HG02852 (cell line): Measurements from ENCODE around the gene DPYSL3.
"Not testable (repeated sequence)": the region's sequence is repeated elsewhere in the genome, so short reads cannot be mapped to it uniquely, and the experiment has no call there.

ENCODE experiments used
- ATAC-seq: cut with Tn5 transposase; IDR thresholded peaks from one replicate; pipeline ENCODE4 v1.9.1; 2021; ENCODE audit warnings: mild to moderate bottlenecking, moderate library complexity; ENCODE audit not compliant: unreplicated experiment

Gene DPYSL3

DNA sequence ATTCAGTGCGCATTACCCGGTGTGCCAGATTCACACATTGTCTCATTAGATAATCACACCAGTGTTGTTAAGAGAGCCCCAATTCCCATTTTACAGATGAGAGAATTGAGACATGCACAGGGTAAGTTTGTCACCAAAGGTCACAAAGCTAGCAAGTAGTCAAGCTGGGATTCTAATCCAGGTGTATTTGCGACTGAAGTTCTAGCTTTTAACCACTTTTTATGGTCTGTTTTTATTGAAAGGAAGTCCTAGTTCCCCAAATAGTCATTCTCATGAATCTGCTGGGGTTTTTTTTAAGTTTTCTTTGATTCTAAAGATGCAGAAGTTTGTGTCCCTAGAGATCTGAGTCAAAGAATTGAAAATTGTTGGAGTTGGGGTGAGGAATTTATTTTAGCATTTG, 136.5 kb downstream of the DPYSL3 start:
- ATAC-seq: no peak

DNA sequence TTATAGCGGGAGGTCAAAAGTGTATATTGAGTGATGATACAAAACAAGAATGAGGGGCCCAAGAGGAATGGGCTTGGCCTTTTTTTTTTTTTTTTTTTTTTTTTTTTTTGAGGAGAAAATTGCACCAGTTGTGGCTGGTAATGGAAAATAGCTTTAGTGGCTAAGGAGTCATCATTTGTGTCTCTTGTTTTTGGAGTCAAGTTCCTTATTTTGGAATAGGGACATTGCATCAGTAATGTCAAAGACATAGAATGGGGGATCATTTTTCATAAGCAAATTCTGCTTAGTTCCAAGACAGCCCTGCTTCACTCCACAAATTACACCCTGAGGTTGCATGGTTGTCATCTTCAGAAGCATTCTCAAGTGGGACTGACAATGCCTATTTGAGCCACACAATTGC, 137.7 kb downstream of the DPYSL3 start:
- ATAC-seq: no peak

DNA sequence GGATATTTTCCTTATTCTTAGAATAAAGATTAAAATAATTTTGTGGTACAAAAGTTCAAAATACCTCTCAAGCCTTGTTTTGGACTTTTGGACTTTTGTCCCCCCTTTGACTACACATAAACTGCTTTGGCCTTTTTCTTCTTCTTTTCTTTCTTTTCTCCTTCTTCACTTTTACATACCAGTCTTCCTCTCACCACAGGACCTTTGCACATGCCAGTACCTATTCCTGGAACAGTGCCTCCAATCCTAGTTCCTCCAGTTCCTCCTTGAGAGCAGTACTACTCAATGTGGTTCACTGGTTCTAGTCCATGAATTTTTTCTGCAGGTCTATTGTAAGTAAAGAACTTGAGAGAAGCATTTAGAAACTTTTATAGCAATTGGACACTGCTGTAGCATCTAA, 138.6 kb downstream of the DPYSL3 start:
- no peak for ATAC-seq

DNA sequence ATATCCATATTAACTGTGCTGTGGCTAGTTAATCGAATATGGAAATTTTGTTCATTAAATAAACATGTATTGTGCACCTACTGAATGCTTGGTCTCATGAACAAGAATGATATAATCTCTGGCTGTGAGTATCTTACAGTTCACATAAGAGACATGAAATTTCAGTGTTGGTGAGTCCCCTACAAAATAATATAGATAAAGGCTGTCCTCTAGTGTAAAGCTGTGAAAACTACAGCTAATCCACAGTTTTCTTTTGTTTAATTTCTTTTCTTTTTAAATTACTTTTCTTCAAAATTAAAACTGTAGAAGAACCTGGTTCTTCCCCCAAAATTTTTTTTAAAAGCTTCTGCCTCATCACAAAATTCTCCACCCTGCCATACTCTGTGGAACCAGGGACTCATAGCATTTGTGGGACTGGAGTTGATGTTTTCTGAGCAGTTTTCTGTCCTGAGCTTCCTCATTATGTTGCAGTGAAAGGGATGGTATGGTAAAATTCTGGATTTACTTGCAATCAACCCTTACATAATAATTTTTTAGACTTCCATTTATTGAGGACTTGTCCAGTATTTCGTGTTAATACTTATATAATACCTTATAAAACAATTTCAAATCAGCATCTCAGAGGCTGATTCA, 140.0 kb downstream of the DPYSL3 start:
- ATAC-seq: no peak

DNA sequence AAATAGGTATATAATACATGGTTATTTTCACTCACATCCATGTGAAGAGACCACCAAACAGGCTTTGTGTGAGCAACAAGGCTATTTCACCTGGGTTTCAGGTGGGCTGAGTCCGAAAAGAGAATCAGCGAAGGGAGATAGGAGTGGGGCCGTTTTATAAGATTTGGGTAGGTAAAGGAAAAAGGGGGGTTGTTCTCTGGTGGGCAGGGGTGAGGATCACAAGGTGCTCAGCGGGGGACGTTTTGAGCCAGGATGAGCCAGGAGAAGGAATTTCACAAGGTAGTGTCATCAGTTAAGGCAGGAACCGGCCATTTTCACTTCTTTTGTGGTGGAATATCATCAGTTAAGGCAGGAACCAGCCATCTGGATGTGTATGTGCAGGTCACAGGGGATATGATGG, 142.5 kb downstream of the DPYSL3 start:
- not testable (repeated sequence) for ATAC-seq

DNA sequence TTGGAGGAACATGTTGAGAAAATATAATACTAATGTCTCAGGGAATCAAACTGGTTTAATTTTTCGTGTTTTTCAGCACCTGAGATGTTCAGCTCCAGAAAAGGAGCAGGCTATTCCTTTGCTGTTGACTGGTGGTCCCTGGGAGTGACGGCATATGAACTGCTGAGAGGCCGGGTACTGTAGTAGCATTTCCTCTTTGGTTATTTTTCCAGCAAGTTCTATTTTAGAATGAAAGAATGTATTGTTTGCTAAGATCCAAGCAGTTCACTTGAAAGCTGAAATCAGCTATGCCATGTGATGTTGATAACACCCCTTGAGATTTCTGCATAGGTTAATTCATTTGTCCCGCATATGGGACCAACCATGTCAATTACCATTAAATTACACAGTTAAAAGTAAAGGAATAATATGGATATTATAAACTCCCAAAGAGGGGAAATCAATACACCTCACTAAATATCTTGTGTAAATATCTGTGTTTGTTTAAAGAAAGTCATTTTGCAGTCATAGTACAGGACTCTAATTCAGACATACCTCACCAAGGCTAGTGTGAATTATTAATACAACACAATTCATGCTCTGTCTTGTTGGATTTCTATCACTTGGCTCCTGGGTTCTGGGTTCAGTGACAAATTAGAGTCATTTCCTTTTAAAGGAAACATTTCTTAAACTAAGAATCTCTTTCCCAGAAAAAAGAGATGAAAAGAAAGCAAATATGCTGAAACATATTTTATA, 148.3 kb downstream of the DPYSL3 start:
- ATAC-seq: no peak

DNA sequence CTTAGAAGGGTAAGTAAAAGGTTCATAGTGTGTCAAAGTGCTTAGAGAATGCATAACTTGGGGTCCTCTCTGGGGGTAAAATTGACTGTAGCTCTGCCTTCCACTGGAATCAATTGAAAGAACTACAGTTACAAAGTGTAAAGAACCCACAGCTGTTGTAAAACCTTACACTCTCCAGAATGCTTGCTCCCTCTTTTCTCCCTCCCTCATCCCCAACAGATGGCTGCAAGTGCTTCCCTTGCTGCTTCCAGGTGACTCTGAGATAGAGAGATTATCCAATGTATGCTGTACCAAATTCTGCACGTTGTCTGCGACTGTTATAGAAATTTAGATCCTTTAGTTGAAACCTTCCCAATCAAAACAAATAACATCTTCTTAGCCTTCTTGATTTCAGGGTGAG, 149.1 kb downstream of the DPYSL3 start:
- ATAC-seq: no peak

DNA sequence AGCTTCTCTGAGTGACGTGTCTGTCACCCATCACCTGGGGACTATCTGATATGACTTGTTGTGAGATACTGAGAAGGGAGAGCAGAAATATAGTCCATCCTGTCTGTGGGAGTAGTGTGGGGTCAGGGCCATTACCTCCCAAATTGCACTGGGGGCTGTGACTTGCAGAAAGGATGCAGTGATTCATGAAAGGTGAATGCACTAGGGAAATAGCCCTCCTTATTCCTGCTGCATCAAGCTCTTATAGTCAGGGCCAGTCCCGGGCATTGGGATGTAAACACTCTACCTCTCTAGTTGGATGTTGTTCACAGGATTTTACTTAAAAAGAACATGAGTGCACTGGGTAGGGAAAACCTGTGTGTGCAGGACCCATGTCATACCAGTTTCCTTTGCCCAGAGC, 150.3 kb downstream of the DPYSL3 start:
- ATAC-seq: no peak

DNA sequence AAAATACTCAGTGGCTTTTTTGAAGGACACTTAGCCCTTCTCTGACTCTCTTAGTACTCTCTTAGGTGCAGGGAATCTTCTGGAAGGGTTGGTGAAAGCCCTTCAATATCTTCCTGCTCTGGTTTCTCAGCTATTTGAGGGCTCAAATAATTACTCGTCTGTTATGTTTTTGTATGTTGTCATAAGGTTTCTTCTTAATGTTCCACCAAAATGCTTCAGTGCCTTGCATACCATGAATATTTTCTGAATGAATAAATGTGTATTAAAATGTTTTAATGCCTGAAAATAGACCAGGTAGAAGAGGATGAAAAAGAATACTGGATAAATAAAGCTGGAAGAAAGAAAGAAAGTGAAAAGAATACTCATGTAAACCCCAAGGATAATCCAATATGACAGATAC, 150.8 kb downstream of the DPYSL3 start:
- no peak for ATAC-seq

DNA sequence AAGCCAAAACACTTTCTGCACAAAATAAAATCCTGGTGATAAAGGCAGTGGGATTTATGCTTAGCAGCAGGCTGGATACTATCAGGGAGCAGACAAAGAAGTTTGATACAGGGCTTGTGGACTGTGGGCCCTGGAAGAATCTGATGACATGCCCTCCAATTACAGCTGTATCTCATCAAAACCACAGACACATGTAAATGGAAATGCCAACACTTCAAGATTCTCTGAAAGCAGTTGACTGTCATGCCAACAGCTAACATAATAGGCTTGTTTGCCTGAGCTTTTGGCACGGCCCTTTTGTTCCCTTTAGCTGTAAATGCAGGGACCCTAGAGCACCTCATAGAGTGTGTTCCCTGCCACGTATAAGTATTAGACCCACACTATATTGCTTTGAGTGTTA, 160.6 kb downstream of the DPYSL3 start:
- ATAC-seq: no peak

DNA sequence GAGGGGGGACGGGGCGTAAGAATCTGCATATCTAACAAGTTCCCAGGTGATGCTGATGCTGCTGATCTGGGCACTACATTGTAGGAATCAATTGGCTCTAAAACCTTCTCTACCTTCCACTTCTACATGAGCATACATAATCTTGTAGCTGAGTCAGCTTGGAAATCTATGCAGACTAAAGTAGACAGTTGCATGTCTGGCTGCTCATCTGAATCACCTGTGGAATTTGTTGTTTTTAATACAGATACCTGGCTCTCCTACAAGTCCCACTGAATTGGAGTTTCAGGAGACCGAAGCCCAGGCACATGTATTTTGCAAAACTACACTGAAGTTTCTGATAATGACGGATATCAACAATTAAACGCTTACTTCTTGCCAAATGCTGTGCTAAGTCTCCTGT, 161.4 kb downstream of the DPYSL3 start:
- ATAC-seq: no peak

DNA sequence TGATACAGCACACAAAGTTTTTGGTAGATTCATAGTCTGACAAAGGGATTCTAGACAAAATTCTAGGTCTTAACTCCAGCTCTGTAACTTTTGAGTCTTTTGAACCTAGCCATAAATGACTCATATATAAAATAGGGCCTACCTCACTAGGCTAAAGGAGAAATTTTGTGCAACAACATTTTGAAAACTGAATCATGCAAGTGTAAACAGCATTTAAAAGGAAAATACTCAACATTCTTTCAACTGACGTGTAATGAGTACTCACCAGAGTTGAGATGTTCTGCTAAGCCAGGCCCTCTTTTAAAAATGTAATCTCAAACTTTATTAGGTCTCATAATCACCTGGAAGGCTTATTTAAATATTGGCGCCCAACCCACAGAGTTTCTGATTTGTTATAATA, 161.8 kb downstream of the DPYSL3 start:
- no peak for ATAC-seq

DNA sequence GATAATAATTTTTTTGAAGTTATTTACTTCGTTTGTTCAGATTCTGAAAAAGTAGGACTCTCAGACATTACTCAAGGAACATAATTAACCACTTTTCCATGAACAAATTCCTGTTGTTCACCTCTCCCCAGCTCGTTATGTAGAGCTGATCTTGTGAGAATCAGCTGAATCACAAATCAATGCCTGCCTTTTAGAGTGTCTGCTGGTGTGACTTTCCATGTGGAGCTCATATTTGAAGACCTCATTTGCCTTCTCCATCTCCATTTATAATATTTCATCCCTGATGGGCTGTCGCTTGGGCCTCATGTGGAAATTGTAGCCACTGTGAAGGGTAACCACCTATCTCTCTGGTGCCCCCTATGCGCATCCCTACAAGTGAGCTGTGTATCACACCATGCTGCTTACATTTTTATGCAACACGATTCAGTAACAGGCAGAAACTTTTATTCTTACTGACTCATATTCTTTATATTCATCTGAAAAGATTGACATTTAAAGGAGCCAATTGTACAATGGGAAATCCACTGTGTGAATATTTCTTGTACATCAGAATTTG, 163.8 kb downstream of the DPYSL3 start:
- no peak for ATAC-seq

DNA sequence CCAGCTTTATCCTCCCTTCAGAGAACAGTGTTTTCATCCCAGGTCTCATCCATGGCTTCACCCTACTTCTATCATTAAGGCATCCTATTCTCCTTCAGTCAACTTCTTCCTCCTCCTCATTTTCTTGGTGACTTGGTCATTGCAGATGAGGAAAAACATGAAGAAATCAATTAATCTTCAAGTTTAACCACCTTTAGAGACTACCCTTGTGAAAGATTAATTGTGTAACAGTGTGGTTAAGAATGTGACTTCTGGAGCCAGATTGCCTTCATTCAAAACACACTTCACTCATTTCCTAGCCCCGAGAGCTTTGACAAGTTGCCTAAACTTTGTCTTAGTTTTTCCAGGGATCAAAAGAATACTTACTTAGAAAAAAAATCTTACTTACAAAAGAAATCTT, 165.0 kb downstream of the DPYSL3 start:
- ATAC-seq: no peak

DNA sequence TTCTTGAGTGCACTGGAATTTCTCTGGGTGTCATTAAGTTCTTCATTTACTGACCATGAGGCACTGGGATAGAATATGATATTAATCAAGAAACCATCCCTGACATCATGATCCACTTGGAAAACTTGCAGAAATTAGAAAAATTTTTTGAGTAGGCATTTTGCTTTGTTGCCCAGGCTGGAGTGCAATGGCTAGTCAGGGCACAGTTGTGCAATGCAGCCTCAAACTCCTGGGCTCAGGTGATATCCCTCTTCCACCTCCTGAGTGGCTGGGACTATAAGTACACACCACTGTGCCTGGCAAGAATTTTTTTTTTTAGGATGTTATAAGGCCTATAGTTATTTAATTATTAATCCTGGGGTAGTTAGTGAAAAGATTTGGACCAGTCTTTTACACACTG, 168.5 kb downstream of the DPYSL3 start:
- ATAC-seq: no peak

DNA sequence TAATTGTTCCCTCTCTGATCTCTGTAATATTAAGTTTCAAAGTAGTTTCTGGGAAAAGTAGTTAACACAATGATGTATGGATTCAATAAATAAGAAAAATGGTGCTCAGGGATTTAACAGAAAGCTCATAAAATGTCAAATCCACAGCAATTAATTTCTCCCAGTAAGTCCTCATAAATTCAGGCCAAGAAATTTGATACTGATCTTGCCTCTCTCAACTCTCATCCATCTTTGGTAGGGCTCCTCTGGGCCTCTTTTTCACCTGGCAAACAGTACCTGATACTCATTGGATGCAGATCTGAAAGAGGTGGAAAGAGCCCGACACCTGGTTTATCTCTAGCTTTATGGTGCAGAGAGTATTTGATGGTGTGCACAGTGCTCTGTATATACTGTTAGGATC, 168.9 kb downstream of the DPYSL3 start:
- ATAC-seq: no peak
